ENCODE data around the gene PHF14.

- TF ChIP-seq CTCF (IDR thresholded peaks at IDR 0.05; ENCODE audit: extremely low read depth in 1 of 2, insufficient read depth in 1 of 2, low read depth in 1 of 2, low read length in 2 of 2) (no peak), EZH2 (IDR thresholded peaks at IDR 0.05; ENCODE audit: borderline replicate concordance, low read depth, low read length, severe bottlenecking) (no peak), POLR2A (IDR thresholded peaks at IDR 0.05; ENCODE audit: low read depth, low read length) (no peak)
Measured at GRCh38 chr7:11135573-11135972, 161.9 kb downstream of the PHF14 start.
